Lower leg skin (tissue), 4 donors: ENCODE measurements around the gene GKN2. TPM values are rescaled to one million over a fixed set of nuclear protein-coding genes. Genes with fewer than 3 reads are reported as not detected.

Source experiments
- DNase-seq, 2 donors: peaks; one replicate each; pipeline ENCODE4 v3.0.0-alpha.2; 2019; ENCODE audit warnings: low spot score in 2 of 2
- H3K4me3 ChIP-seq: fragments of 200-600 bp; sonication (generic); 2 replicates; pipeline ENCODE4 v1.5.1; 2017; ENCODE audit warnings: mild to moderate bottlenecking, low read depth; ENCODE audit not compliant: poor library complexity, severe bottlenecking
- CTCF ChIP-seq, 3 donors: fragments of 450-650 bp; IDR thresholded peaks; one replicate each; pipeline ENCODE4 v1.5.1; 2016; ENCODE audit warnings: antibody characterized with exemption in 3 of 3, mild to moderate bottlenecking in 3 of 3, moderate library complexity in 2 of 3
- POLR2A ChIP-seq, 2 donors: fragments of 450-650 bp; IDR thresholded peaks; one replicate each; pipeline ENCODE4 v1.6.1; 2016 to 2017; ENCODE audit warnings: antibody characterized with exemption in 2 of 2, mild to moderate bottlenecking in 1 of 2, moderate library complexity in 1 of 2
- WGBS, 2 donors: methylation state at CpG; one replicate each; pipeline ENCODE4 v1.1.5; 2018; 5-methylcytosine and 5-hydroxymethylcytosine counted together
- intact Hi-C: fragments of 100-400 bp; cut with DNase I; formaldehyde crosslinking; loops from one replicate; pipeline ENCODE4 v1.15.0; 2023; ENCODE audit warnings: low total_unique reads
- total RNA-seq, 4 donors: library from RNA; depleted of rRNA; stranded (reverse); fragments of >200 nt; gene quantifications; one replicate each; pipeline ENCODE4 v1.1.0, GENCODE V29; 2016

GKN2 gene
- total RNA-seq, 4 donors from 2014 or later = not detected

- no peak for TF ChIP-seq CTCF (IDR thresholded peaks at IDR 0.05)
- no peak for TF ChIP-seq POLR2A (IDR thresholded peaks at IDR 0.05)
- intact Hi-C loops = no loop called here
- no peak overlapping the region for H3K4me3 ChIP-seq
- WGBS, 2 donors = 40 to 47% methylated on average over 2 of the region's 2 CpGs
- DNase-seq = no peak
Observed at GRCh38 chr2:68936427-68936826, 16.3 kb downstream of the GKN2 start.

- WGBS, 2 donors = 92 to 96% methylated on average over 5 of the region's 5 CpGs
- intact Hi-C loops = no loop called here
Observed at GRCh38 chr2:68935471-68935870, 17.2 kb downstream of the GKN2 start.

GRCh38 chr2:68934021-68934420 lies 18.7 kb downstream of the GKN2 start:
- 40 to 56% methylated on average over 3 of the region's 3 CpGs for WGBS, 2 donors
- intact Hi-C loops = no loop called here
- no peak for DNase-seq
- no peak for TF ChIP-seq CTCF (IDR thresholded peaks at IDR 0.05)
- no peak for TF ChIP-seq POLR2A (IDR thresholded peaks at IDR 0.05)
- H3K4me3 ChIP-seq = no peak overlapping the region

More at GRCh38 chr2:68935471-68935870, 17.2 kb downstream of the GKN2 start:
- TF ChIP-seq POLR2A (IDR thresholded peaks at IDR 0.05) (no peak), CTCF (IDR thresholded peaks at IDR 0.05) (no peak)
- H3K4me3 ChIP-seq = no peak overlapping the region
- DNase-seq = no peak

- WGBS, 2 donors = 87 to 91% methylated on average over 4 of the region's 4 CpGs
- DNase-seq = no peak
- TF ChIP-seq CTCF (IDR thresholded peaks at IDR 0.05) (no peak), POLR2A (IDR thresholded peaks at IDR 0.05) (no peak)
- intact Hi-C loops = no loop called here
- H3K4me3 ChIP-seq = no peak overlapping the region
Observed at GRCh38 chr2:68932402-68932801, 20.3 kb downstream of the GKN2 start.

- DNase-seq = no peak
- intact Hi-C loops = no loop called here
Observed at GRCh38 chr2:68931799-68932198, 20.9 kb downstream of the GKN2 start.

More at GRCh38 chr2:68931799-68932198, 20.9 kb downstream of the GKN2 start:
- no peak overlapping the region for H3K4me3 ChIP-seq
- TF ChIP-seq POLR2A (IDR thresholded peaks at IDR 0.05) (no peak), CTCF (IDR thresholded peaks at IDR 0.05) (no peak)
- WGBS, 2 donors = 56 to 62% methylated on average over 4 of the region's 4 CpGs
